ENCODE results near the gene GABRG3. TPM values are rescaled to one million over a fixed set of nuclear protein-coding genes. Genes with fewer than 3 reads are reported as not detected.

GABRG3 gene
- total RNA-seq, 1 experiment from 2014 or later: not detected

GRCh38 chr15:27576576-27576975 lies 605.6 kb downstream of the GABRG3 start:
- H3K9me2 ChIP-seq (ENCODE audit: insufficient read depth): no peaks in the 10 kb centered on the region
- H3K79me2 ChIP-seq (ENCODE audit: insufficient read depth, low read length): no peaks in the 10 kb centered on the region
- no peak for ATAC-seq
- peaks cover 0 to 33% of the 10 kb centered on the region in 2 experiments; a peak in 2 of 4 replicates for H3K9me3 ChIP-seq (ENCODE audit: control insufficient read depth in 1 of 2, insufficient read depth in 1 of 2, low read depth in 1 of 2, low read length in 2 of 2)
- no peaks in the 10 kb centered on the region for H3K4me1 ChIP-seq (ENCODE audit: control insufficient read depth in 1 of 2, insufficient read depth in 2 of 2, low read length in 2 of 2)
- H3K9ac ChIP-seq (ENCODE audit: low read length): no peak overlapping the region
- TF ChIP-seq EZH2 (IDR thresholded peaks at IDR 0.05): no peak
- POLR2A ChIA-PET: no interaction called here
- no peak overlapping the region for H3K27ac ChIP-seq (ENCODE audit: low read depth, low read length)
- no peaks in the 10 kb centered on the region for H4K20me1 ChIP-seq (ENCODE audit: insufficient read depth)
- no peak overlapping the region for H2AFZ ChIP-seq (ENCODE audit: low read depth, low read length, poor library complexity, severe bottlenecking)
- DNase-seq (ENCODE audit: low read depth, low spot score): no peak
- CTCF ChIA-PET: no interaction called here
- H3K27me3 ChIP-seq (ENCODE audit: insufficient read depth, low read length): no peaks in the 10 kb centered on the region
- RAD21 ChIA-PET (ENCODE audit: low non-redundant PET in 1 of 2, low total read pairs in 2 of 2, uncharacterized antibody in 2 of 2, unreplicated experiment in 2 of 2): no interaction called here
- BruUV-seq (replicated peaks): no TSS peak
- H3K4me3 ChIP-seq (replicated peaks in 1 of 2; ENCODE audit: low read depth in 1 of 2, low read length in 2 of 2): no peak overlapping the region
- H3K36me3 ChIP-seq (ENCODE audit: control insufficient read depth in 1 of 2, insufficient read depth in 2 of 2, low read length in 2 of 2): no peaks in the 10 kb centered on the region
- no peak overlapping the region for H3K4me2 ChIP-seq (ENCODE audit: low read length)
- intact Hi-C loops (cut with micrococcal nuclease): no loop called here

- CTCF ChIA-PET: no interaction called here
Measured at GRCh38 chr15:27579738-27580137, 608.8 kb downstream of the GABRG3 start.

More at GRCh38 chr15:27579738-27580137, 608.8 kb downstream of the GABRG3 start:
- ChIA-PET POLR2A (no interaction called here), RAD21 (ENCODE audit: low non-redundant PET in 1 of 2, low total read pairs in 2 of 2, uncharacterized antibody in 2 of 2, unreplicated experiment in 2 of 2) (no interaction called here)
- H4K20me1 ChIP-seq (ENCODE audit: insufficient read depth): no peaks in the 10 kb centered on the region
- H3K27me3 ChIP-seq (ENCODE audit: insufficient read depth, low read length): no peaks in the 10 kb centered on the region
- H3K4me2 ChIP-seq (ENCODE audit: low read length): no peak overlapping the region
- H3K9me3 ChIP-seq (ENCODE audit: control insufficient read depth in 1 of 2, insufficient read depth in 1 of 2, low read depth in 1 of 2, low read length in 2 of 2): peaks cover 4 to 45% of the 10 kb centered on the region in 2 experiments; a peak in 2 of 4 replicates
- H3K4me3 ChIP-seq (replicated peaks in 1 of 2; ENCODE audit: low read depth in 1 of 2, low read length in 2 of 2): no peak overlapping the region
- no peak for ATAC-seq
- H3K36me3 ChIP-seq (ENCODE audit: control insufficient read depth in 1 of 2, insufficient read depth in 2 of 2, low read length in 2 of 2): no peaks in the 10 kb centered on the region
- H3K9ac ChIP-seq (ENCODE audit: low read length): no peak overlapping the region
- no TSS peak for BruUV-seq (replicated peaks)
- H3K27ac ChIP-seq (ENCODE audit: low read depth, low read length): no peak overlapping the region
- H2AFZ ChIP-seq (ENCODE audit: low read depth, low read length, poor library complexity, severe bottlenecking): no peak overlapping the region
- H3K4me1 ChIP-seq (ENCODE audit: control insufficient read depth in 1 of 2, insufficient read depth in 2 of 2, low read length in 2 of 2): no peaks in the 10 kb centered on the region
- no peaks in the 10 kb centered on the region for H3K79me2 ChIP-seq (ENCODE audit: insufficient read depth, low read length)
- no peak for DNase-seq (ENCODE audit: low read depth, low spot score)
- TF ChIP-seq SIN3A (IDR thresholded peaks at IDR 0.05; ENCODE audit: low read depth) (no peak), CTCF (IDR thresholded peaks at IDR 0.05 in 2 of 3, conservative IDR thresholded peaks at IDR 0.05 in 1 of 3; ENCODE audit: borderline replicate concordance in 1 of 3, insufficient read depth in 1 of 3, low read depth in 2 of 3, low read length in 2 of 3) (no peak), REST (IDR thresholded peaks at IDR 0.05; ENCODE audit: low read depth) (no peak), ELF1 (IDR thresholded peaks at IDR 0.05; ENCODE audit: borderline replicate concordance, low read depth) (no peak), POLR2AphosphoS5 (IDR thresholded peaks at IDR 0.05; ENCODE audit: low read depth, low read length) (no peak), JUND (IDR thresholded peaks at IDR 0.05) (no peak), EGR1 (IDR thresholded peaks at IDR 0.05; ENCODE audit: low read depth) (no peak), CEBPB (IDR thresholded peaks at IDR 0.05; ENCODE audit: low read depth) (no peak), ZFX (IDR thresholded peaks at IDR 0.05) (no peak), ZNF274 (IDR thresholded peaks at IDR 0.05; ENCODE audit: low read depth, low read length) (no peak), POLR2A (IDR thresholded peaks at IDR 0.05; ENCODE audit: borderline replicate concordance, extremely low read depth, insufficient read depth, insufficient read length) (no peak), SRF (IDR thresholded peaks at IDR 0.05; ENCODE audit: low read depth) (no peak), EZH2 (IDR thresholded peaks at IDR 0.05) (no peak), RAD21 (IDR thresholded peaks at IDR 0.05; ENCODE audit: low read depth) (no peak), CBX3 (IDR thresholded peaks at IDR 0.05; ENCODE audit: low read depth) (no peak)
- H3K9me2 ChIP-seq (ENCODE audit: insufficient read depth): no peaks in the 10 kb centered on the region
- intact Hi-C loops (cut with micrococcal nuclease): no loop called here

Data from HCT116 (cell line).